Stimulated activated CD4-positive, alpha-beta T cell treated with anti-CD3 and anti-CD28 coated beads, Interleukin-1b, Interleukin-23, amount 100 ng/mL, for 48 hours (primary cell): Measurements from ENCODE around the gene NOL4L.

Experiments
- DNase-seq: peaks from one replicate; pipeline ENCODE4 v3.0.0-alpha.2; 2020

NOL4L gene

DNA sequence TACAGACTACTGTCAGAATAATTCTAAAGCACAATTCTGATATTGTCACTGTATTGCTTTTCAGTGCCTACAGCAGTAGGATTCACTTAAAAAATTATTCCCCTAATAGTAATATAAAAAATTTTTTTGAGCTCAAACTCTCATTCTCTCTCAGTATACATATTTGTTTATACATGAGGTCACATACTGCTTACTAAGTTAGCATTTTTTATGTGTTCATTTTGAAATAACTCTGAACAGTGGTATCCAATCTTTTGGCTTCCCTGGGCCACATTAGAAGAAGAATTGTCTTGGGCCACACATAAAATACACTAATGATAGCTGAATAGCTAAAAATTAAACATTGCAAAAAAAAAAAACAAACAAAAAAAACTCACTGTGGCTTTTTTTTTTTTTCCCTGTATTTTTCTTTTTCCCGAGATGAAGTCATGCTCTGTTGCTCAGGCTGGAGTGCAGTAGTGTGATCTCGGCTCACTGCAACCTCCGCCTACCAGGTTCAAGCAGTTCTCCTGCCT, 188.4 kb downstream of the NOL4L start:
- DNase-seq = no peak

DNA sequence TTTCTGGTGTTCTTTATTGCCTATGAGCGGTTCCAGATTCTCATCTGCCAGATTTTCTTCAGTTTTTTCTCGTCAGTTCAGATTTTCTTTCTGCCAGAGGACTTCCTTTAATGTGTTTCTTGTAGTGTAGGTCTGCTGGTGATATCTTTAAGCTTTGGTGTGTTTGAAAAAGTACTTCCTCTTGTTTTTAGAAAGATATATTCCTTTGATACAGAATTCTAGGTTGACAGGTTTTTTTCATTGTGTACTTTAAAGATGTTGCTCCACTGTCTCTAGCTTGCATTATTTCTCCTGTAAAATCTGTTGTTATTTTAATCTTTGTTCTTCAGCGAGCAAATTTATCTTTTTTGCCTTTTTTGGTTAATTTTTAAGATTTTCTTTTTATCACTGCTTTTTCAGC, 190.1 kb downstream of the NOL4L start:
- no peak for DNase-seq
